ENCODE data around the gene CELA3A. TPM values are rescaled to one million over a fixed set of nuclear protein-coding genes. Genes with fewer than 3 reads are reported as not detected.
A peak's percentile ranks its signal among the peaks of the same experiment; 100 is the strongest.

Gene CELA3A
- total RNA-seq, 1 donor from 2014 or later: not detected

- no peak overlapping the region for H3K27ac Mint-ChIP-seq (ENCODE audit: unreplicated experiment)
Measured at GRCh38 chr1:22038036-22038435, 36.6 kb downstream of the CELA3A start.

GRCh38 chr1:22039594-22040285 lies 38.3 kb downstream of the CELA3A start:
- no peaks in the 10 kb centered on the region for H3K36me3 ChIP-seq (ENCODE audit: insufficient read depth, low read length)
- Mint-ChIP-seq H3K4me3 (ENCODE audit: unreplicated experiment) (no peak overlapping the region), H3K27me3 (ENCODE audit: low read depth, unreplicated experiment) (no peaks in the 10 kb centered on the region), H3K4me1 (ENCODE audit: low read depth, unreplicated experiment) (peaks cover 5% of the 10 kb centered on the region), H3K27ac (ENCODE audit: unreplicated experiment) (no peak overlapping the region), H3K9me3 (ENCODE audit: unreplicated experiment) (no peaks in the 10 kb centered on the region), H3K36me3 (ENCODE audit: low read depth, unreplicated experiment) (no peaks in the 10 kb centered on the region)
- DNase-seq (ENCODE audit: low read depth) (peak; percentile 44), FAIRE-seq (no peak)
- H3K9me3 ChIP-seq (ENCODE audit: insufficient read depth, low read depth, low read length): no peaks in the 10 kb centered on the region
- H3K4me1 ChIP-seq (ENCODE audit: insufficient read depth, low read length): peaks cover 14% of the 10 kb centered on the region
- no peaks in the 10 kb centered on the region for H3K27me3 ChIP-seq (ENCODE audit: insufficient read depth, low read length)
- peak overlapping the region; percentile 28 for H3K4me2 ChIP-seq (ENCODE audit: low read length)
- H3K79me2 ChIP-seq (ENCODE audit: insufficient read depth, low read length): no peaks in the 10 kb centered on the region
- H2AFZ ChIP-seq (ENCODE audit: low read depth, low read length): peak overlapping the region; percentile 28
- H3K9ac ChIP-seq (ENCODE audit: low read length): no peak overlapping the region
- no peak overlapping the region for H3K27ac ChIP-seq (ENCODE audit: low read depth, low read length)
- H3K4me3 ChIP-seq (ENCODE audit: insufficient read depth, low read depth, low read length): no peak overlapping the region
- TF ChIP-seq CTCF (IDR thresholded peaks at IDR 0.05; ENCODE audit: insufficient read depth, low read depth, low read length) (no peak), EZH2 (IDR thresholded peaks at IDR 0.05; ENCODE audit: insufficient read depth, low read length) (no peak)
- H4K20me1 ChIP-seq (ENCODE audit: insufficient read depth, low read length): no peaks in the 10 kb centered on the region

More at GRCh38 chr1:22038036-22038435, 36.6 kb downstream of the CELA3A start:
- DNase-seq (ENCODE audit: low read depth) (no peak), FAIRE-seq (no peak)
- H4K20me1 ChIP-seq (ENCODE audit: insufficient read depth, low read length): no peaks in the 10 kb centered on the region
- H3K4me3 Mint-ChIP-seq (ENCODE audit: unreplicated experiment): no peak overlapping the region
- no peaks in the 10 kb centered on the region for H3K36me3 Mint-ChIP-seq (ENCODE audit: low read depth, unreplicated experiment)
- no peaks in the 10 kb centered on the region for H3K4me1 Mint-ChIP-seq (ENCODE audit: low read depth, unreplicated experiment)
- no peaks in the 10 kb centered on the region for H3K27me3 ChIP-seq (ENCODE audit: insufficient read depth, low read length)
- no peaks in the 10 kb centered on the region for H3K36me3 ChIP-seq (ENCODE audit: insufficient read depth, low read length)
- H3K27ac ChIP-seq (ENCODE audit: low read depth, low read length): no peak overlapping the region
- TF ChIP-seq CTCF (IDR thresholded peaks at IDR 0.05; ENCODE audit: insufficient read depth, low read depth, low read length) (no peak), EZH2 (IDR thresholded peaks at IDR 0.05; ENCODE audit: insufficient read depth, low read length) (no peak)
- H3K4me1 ChIP-seq (ENCODE audit: insufficient read depth, low read length): peaks cover 7% of the 10 kb centered on the region
- H3K79me2 ChIP-seq (ENCODE audit: insufficient read depth, low read length): no peaks in the 10 kb centered on the region
- H3K9ac ChIP-seq (ENCODE audit: low read length): no peak overlapping the region
- H2AFZ ChIP-seq (ENCODE audit: low read depth, low read length): no peak overlapping the region
- no peak overlapping the region for H3K4me3 ChIP-seq (ENCODE audit: insufficient read depth, low read depth, low read length)
- H3K27me3 Mint-ChIP-seq (ENCODE audit: low read depth, unreplicated experiment): no peaks in the 10 kb centered on the region
- H3K9me3 Mint-ChIP-seq (ENCODE audit: unreplicated experiment): no peaks in the 10 kb centered on the region
- no peaks in the 10 kb centered on the region for H3K9me3 ChIP-seq (ENCODE audit: insufficient read depth, low read depth, low read length)
- no peak overlapping the region for H3K4me2 ChIP-seq (ENCODE audit: low read length)

- no peaks in the 10 kb centered on the region for H4K20me1 ChIP-seq (ENCODE audit: insufficient read depth, low read length)
- H3K27ac ChIP-seq (ENCODE audit: low read depth, low read length): no peak overlapping the region
- H3K9ac ChIP-seq (ENCODE audit: low read length): no peak overlapping the region
- peaks cover 2% of the 10 kb centered on the region for H3K9me3 Mint-ChIP-seq (ENCODE audit: unreplicated experiment)
- no peak overlapping the region for H3K4me3 Mint-ChIP-seq (ENCODE audit: unreplicated experiment)
- no peak for TF ChIP-seq EZH2 (IDR thresholded peaks at IDR 0.05; ENCODE audit: insufficient read depth, low read length)
- no peak for TF ChIP-seq CTCF (IDR thresholded peaks at IDR 0.05; ENCODE audit: insufficient read depth, low read depth, low read length)
- no peak overlapping the region for H3K4me3 ChIP-seq (ENCODE audit: insufficient read depth, low read depth, low read length)
- no peaks in the 10 kb centered on the region for H3K9me3 ChIP-seq (ENCODE audit: insufficient read depth, low read depth, low read length)
- no peaks in the 10 kb centered on the region for H3K36me3 ChIP-seq (ENCODE audit: insufficient read depth, low read length)
- no peak overlapping the region for H3K27ac Mint-ChIP-seq (ENCODE audit: unreplicated experiment)
- H2AFZ ChIP-seq (ENCODE audit: low read depth, low read length): peak overlapping the region; percentile 28
- peak overlapping the region; percentile 28 for H3K4me2 ChIP-seq (ENCODE audit: low read length)
- H3K27me3 Mint-ChIP-seq (ENCODE audit: low read depth, unreplicated experiment): no peaks in the 10 kb centered on the region
- peaks cover 18% of the 10 kb centered on the region for H3K4me1 ChIP-seq (ENCODE audit: insufficient read depth, low read length)
- no peaks in the 10 kb centered on the region for H3K27me3 ChIP-seq (ENCODE audit: insufficient read depth, low read length)
- FAIRE-seq (no peak), DNase-seq (ENCODE audit: low read depth) (no peak)
- peaks cover 10% of the 10 kb centered on the region for H3K4me1 Mint-ChIP-seq (ENCODE audit: low read depth, unreplicated experiment)
- H3K79me2 ChIP-seq (ENCODE audit: insufficient read depth, low read length): no peaks in the 10 kb centered on the region
- no peaks in the 10 kb centered on the region for H3K36me3 Mint-ChIP-seq (ENCODE audit: low read depth, unreplicated experiment)
Measured at GRCh38 chr1:22040286-22040623, 38.8 kb downstream of the CELA3A start.

All from astrocyte (in vitro differentiated cells and primary cell).